ENCODE measurements around the gene TSACC. TPM values are rescaled to one million over a fixed set of nuclear protein-coding genes. Genes with fewer than 3 reads are reported as not detected.

TSACC gene
- total RNA-seq, 1 experiment from 2014 or later = not detected

GRCh38 chr1:156386134-156386901, 48.0 kb downstream of the TSACC start:
- no peaks in the 10 kb centered on the region for H3K9me3 ChIP-seq (ENCODE audit: low read depth, low read length, poor library complexity, severe bottlenecking)
- H3K27ac ChIP-seq (ENCODE audit: low read depth, low read length, poor library complexity, severe bottlenecking) = no peak overlapping the region
- ChIA-PET POLR2A (ENCODE audit: low non-redundant PET) (interaction anchor here (0.7 kb wide), 1 partner anchor 45 kb away, joined by 6 read pairs; no protein-coding TSS in a partner anchor), CTCF (interaction anchor here (0.5 to 3.8 kb wide), 37 partner anchors 9 to 654 kb away, joined by 3 to 98 read pairs (median 4); partner anchors contain the start of gene NAXE)
- H3K4me1 ChIP-seq (ENCODE audit: insufficient read depth, low read length, poor library complexity, severe bottlenecking) = no peaks in the 10 kb centered on the region
- peaks cover 14% of the 10 kb centered on the region for H3K27me3 ChIP-seq (replicated peaks; ENCODE audit: insufficient read depth, low read depth, low read length, poor library complexity)
- no peaks in the 10 kb centered on the region for H3K36me3 ChIP-seq (ENCODE audit: insufficient read depth, low read length, poor library complexity, severe bottlenecking)
- no peak for DNase-seq (ENCODE audit: low spot score)
- no peak overlapping the region for H3K4me3 ChIP-seq (ENCODE audit: low read depth, low read length, poor library complexity, severe bottlenecking)
- no TSS peak for BruUV-seq (replicated peaks)
- intact Hi-C loops (cut with micrococcal nuclease; ENCODE audit: unreplicated experiment) = no loop called here
- TF ChIP-seq CTCF (conservative IDR thresholded peaks at IDR 0.05; ENCODE audit: low read depth, low read length) (no peak), EZH2 (IDR thresholded peaks at IDR 0.05; ENCODE audit: borderline replicate concordance, low read depth, low read length, poor library complexity, severe bottlenecking) (no peak)

GRCh38 chr1:156386949-156387869, 48.9 kb downstream of the TSACC start:
- DNase-seq (ENCODE audit: low spot score) = no peak
- H3K36me3 ChIP-seq (ENCODE audit: insufficient read depth, low read length, poor library complexity, severe bottlenecking) = no peaks in the 10 kb centered on the region
- intact Hi-C loops (cut with micrococcal nuclease; ENCODE audit: unreplicated experiment) = no loop called here
- H3K27ac ChIP-seq (ENCODE audit: low read depth, low read length, poor library complexity, severe bottlenecking) = no peak overlapping the region
- CTCF ChIA-PET = interaction anchor here (0.6 to 3.8 kb wide), 3 partner anchors 59 to 83 kb away, joined by 3 to 98 read pairs (median 5); no protein-coding TSS in a partner anchor
- H3K9me3 ChIP-seq (ENCODE audit: low read depth, low read length, poor library complexity, severe bottlenecking) = no peaks in the 10 kb centered on the region
- no peak overlapping the region for H3K4me3 ChIP-seq (ENCODE audit: low read depth, low read length, poor library complexity, severe bottlenecking)
- peaks cover 14% of the 10 kb centered on the region for H3K27me3 ChIP-seq (replicated peaks; ENCODE audit: insufficient read depth, low read depth, low read length, poor library complexity)
- no peaks in the 10 kb centered on the region for H3K4me1 ChIP-seq (ENCODE audit: insufficient read depth, low read length, poor library complexity, severe bottlenecking)
- TF ChIP-seq EZH2 (IDR thresholded peaks at IDR 0.05; ENCODE audit: borderline replicate concordance, low read depth, low read length, poor library complexity, severe bottlenecking) = no peak
- no peak for TF ChIP-seq CTCF (conservative IDR thresholded peaks at IDR 0.05; ENCODE audit: low read depth, low read length)
- POLR2A ChIA-PET (ENCODE audit: low non-redundant PET) = no interaction called here
- BruUV-seq (replicated peaks) = no TSS peak

- intact Hi-C loops (cut with micrococcal nuclease; ENCODE audit: unreplicated experiment) = no loop called here
- no peak for DNase-seq (ENCODE audit: low spot score)
These were observed 49.5 kb downstream of the TSACC start for GRCh38 chr1:156387870-156388173.

More at GRCh38 chr1:156387870-156388173, 49.5 kb downstream of the TSACC start:
- Histone ChIP-seq H3K27ac (ENCODE audit: low read depth, low read length, poor library complexity, severe bottlenecking) (no peak overlapping the region), H3K36me3 (ENCODE audit: insufficient read depth, low read length, poor library complexity, severe bottlenecking) (no peaks in the 10 kb centered on the region), H3K27me3 (replicated peaks; ENCODE audit: insufficient read depth, low read depth, low read length, poor library complexity) (peaks cover 14% of the 10 kb centered on the region), H3K9me3 (ENCODE audit: low read depth, low read length, poor library complexity, severe bottlenecking) (no peaks in the 10 kb centered on the region), H3K4me1 (ENCODE audit: insufficient read depth, low read length, poor library complexity, severe bottlenecking) (no peaks in the 10 kb centered on the region), H3K4me3 (ENCODE audit: low read depth, low read length, poor library complexity, severe bottlenecking) (no peak overlapping the region)
- CTCF ChIA-PET = interaction anchor here (3.8 kb wide), 1 partner anchor 58 kb away, joined by 98 read pairs; no protein-coding TSS in a partner anchor
- no TSS peak for BruUV-seq (replicated peaks)
- TF ChIP-seq CTCF (conservative IDR thresholded peaks at IDR 0.05; ENCODE audit: low read depth, low read length) = no peak
- no peak for TF ChIP-seq EZH2 (IDR thresholded peaks at IDR 0.05; ENCODE audit: borderline replicate concordance, low read depth, low read length, poor library complexity, severe bottlenecking)
- POLR2A ChIA-PET (ENCODE audit: low non-redundant PET) = no interaction called here
